H1 (cell line): ENCODE results near the gene FTL. TPM values are rescaled to one million over a fixed set of nuclear protein-coding genes. Genes with fewer than 3 reads are reported as not detected.
"Not testable (repeated sequence)": the region's sequence is repeated elsewhere in the genome, so short reads cannot be mapped to it uniquely, and the experiment has no call there.

Experiments
- CTCF ChIA-PET: fragments of 300-600 bp; sonication (Branson Sonifier 250); formaldehyde crosslinking; loops from one replicate; lab custom pipeline; 2021; ENCODE audit not compliant: partially characterized antibody; lab: Charles Lee
- POLR2A ChIA-PET: fragments of 300-600 bp; sonication (Branson Sonifier 250); formaldehyde crosslinking; loops from one replicate; lab custom pipeline; 2021; ENCODE audit warnings: inconsistent platforms; ENCODE audit not compliant: partially characterized antibody; lab: Charles Lee
- DNase-seq, 2 experiments: peaks; one replicate each; pipeline versions ENCODE4 v3.0.0 to v3.0.0-alpha.2; 2010 to 2022; ENCODE audit warnings: low spot score in 2 of 2, low read depth in 1 of 2, mixed read lengths in 1 of 2
- FAIRE-seq: peaks from 2 replicates; lab custom pipeline; 2011; peaks lifted over from hg19 to GRCh38; lab: Jason Lieb, UNC
- H2AFZ ChIP-seq: 2 replicates; pipeline ENCODE4 v1.8.1; 2012; ENCODE audit warnings: low read length, inconsistent platforms
- H2AK5ac ChIP-seq: 2 replicates; pipeline ENCODE4 v1.6.1; 2013; ENCODE audit warnings: low read depth, low read length
- H2BK120ac ChIP-seq: replicated peaks from 2 replicates; pipeline ENCODE3; 2013; ENCODE audit warnings: low read depth, low read length, inconsistent platforms
- H2BK12ac ChIP-seq: 2 replicates; pipeline ENCODE4 v1.6.1; 2013; ENCODE audit warnings: low read depth, low read length
- H2BK15ac ChIP-seq: 2 replicates; pipeline ENCODE4 v1.6.1; 2013; ENCODE audit warnings: low read length
- H2BK20ac ChIP-seq: 2 replicates; pipeline ENCODE4 v1.6.1; 2013; ENCODE audit warnings: low read length
- H2BK5ac ChIP-seq: 2 replicates; pipeline ENCODE4 v1.6.1; 2013; ENCODE audit warnings: low read depth, low read length
- H3K14ac ChIP-seq: 2 replicates; pipeline ENCODE4 v1.6.1; 2013; ENCODE audit warnings: inconsistent platforms; ENCODE audit not compliant: insufficient read length
- H3K18ac ChIP-seq: 2 replicates; pipeline ENCODE4 v1.6.1; 2013; ENCODE audit warnings: low read length; ENCODE audit errors: extremely low read depth
- H3K23ac ChIP-seq: 2 replicates; pipeline ENCODE4 v1.6.1; 2013; ENCODE audit warnings: inconsistent platforms; ENCODE audit not compliant: insufficient read length
- H3K23me2 ChIP-seq: 2 replicates; pipeline ENCODE4 v1.6.1; 2013; ENCODE audit warnings: low read depth, low read length
- H3K27ac ChIP-seq: 2 replicates; pipeline ENCODE4 v1.6.1; 2011; ENCODE audit warnings: low read depth, low read length, inconsistent platforms
- H3K27me3 ChIP-seq, 4 experiments: replicated peaks in 1 of 4; 1 replicate in 1 of 4; 2 replicates in 3 of 4; pipeline versions ENCODE4 v1.6.1 to v1.8.1; 2011 to 2013; ENCODE audit warnings: low read length in 3 of 4, mild to moderate bottlenecking in 3 of 4, inconsistent platforms in 2 of 4, mixed read lengths in 2 of 4, moderate library complexity in 1 of 4; ENCODE audit not compliant: control insufficient read depth in 3 of 4, insufficient read depth in 3 of 4; ENCODE audit errors: extremely low read depth in 1 of 4
- H3K36me3 ChIP-seq, 4 experiments: 2 replicates each; pipeline versions ENCODE4 v1.6.1 to v1.8.1; 2011 to 2013; ENCODE audit warnings: mild to moderate bottlenecking in 4 of 4, low read length in 3 of 4, moderate library complexity in 2 of 4, control low read depth in 1 of 4, inconsistent platforms in 1 of 4; ENCODE audit not compliant: insufficient read depth in 4 of 4, control insufficient read depth in 2 of 4
- H3K4ac ChIP-seq: replicated peaks from 2 replicates; pipeline ENCODE3; 2013; ENCODE audit warnings: low read length, low read depth, mixed read lengths, inconsistent platforms; ENCODE audit not compliant: insufficient read length
- H3K4me1 ChIP-seq, 4 experiments: replicated peaks in 1 of 4; 1 replicate in 1 of 4; 2 replicates in 3 of 4; pipeline versions ENCODE4 v1.6.1 to v1.8.1; 2011 to 2013; ENCODE audit warnings: low read length in 3 of 4, inconsistent platforms in 2 of 4, mixed read lengths in 1 of 4; ENCODE audit not compliant: insufficient read depth in 4 of 4, control insufficient read depth in 3 of 4
- H3K4me2 ChIP-seq, 2 experiments: 2 replicates each; pipeline versions ENCODE4 v1.6.1 to v1.8.1; 2011 to 2013; ENCODE audit warnings: low read depth in 2 of 2, low read length in 2 of 2, control low read depth in 1 of 2, inconsistent platforms in 1 of 2, mild to moderate bottlenecking in 1 of 2; ENCODE audit not compliant: insufficient read depth in 1 of 2
- H3K4me3 ChIP-seq, 4 experiments: fragments of 200-600, 300-600 bp in 1 of 4; sonication (generic), shearing (Covaris generic), sonication (Bioruptor Twin) in 1 of 4; 2 replicates each; pipeline versions ENCODE4 v1.5.1 to v1.8.1; 2011 to 2016; ENCODE audit warnings: low read length in 4 of 4, low read depth in 3 of 4, control low read depth in 2 of 4, inconsistent platforms in 2 of 4, mild to moderate bottlenecking in 2 of 4, mixed read lengths in 1 of 4, moderate library complexity in 1 of 4; ENCODE audit not compliant: insufficient read depth in 2 of 4; ENCODE audit errors: extremely low read depth in 1 of 4
- H3K56ac ChIP-seq: replicated peaks from 2 replicates; pipeline ENCODE3; 2013; ENCODE audit warnings: low read depth, mild to moderate bottlenecking, mixed read lengths, low read length, inconsistent platforms; ENCODE audit not compliant: insufficient read length
- H3K79me1 ChIP-seq: 2 replicates; pipeline ENCODE4 v1.6.1; 2013; ENCODE audit warnings: low read depth, low read length, control low read depth
- H3K79me2 ChIP-seq, 2 experiments: 2 replicates each; pipeline versions ENCODE4 v1.6.1 to v1.8.1; 2012 to 2013; ENCODE audit warnings: low read length in 2 of 2, mild to moderate bottlenecking in 2 of 2, inconsistent platforms in 1 of 2; ENCODE audit not compliant: insufficient read depth in 2 of 2, control insufficient read depth in 1 of 2
- H3K9ac ChIP-seq, 4 experiments: replicated peaks in 1 of 4; 1 replicate in 1 of 4; 2 replicates in 3 of 4; pipeline versions ENCODE4 v1.6.1 to v1.8.1; 2011 to 2013; ENCODE audit warnings: low read depth in 3 of 4, low read length in 3 of 4, control low read depth in 2 of 4, mild to moderate bottlenecking in 2 of 4, moderate library complexity in 2 of 4, inconsistent platforms in 1 of 4; ENCODE audit errors: extremely low read depth in 1 of 4
- H3K9me3 ChIP-seq, 2 experiments: 2 replicates each; pipeline versions ENCODE4 v1.6.1 to v1.8.1; 2012 to 2013; ENCODE audit warnings: mild to moderate bottlenecking in 2 of 2, moderate library complexity in 2 of 2, control low read depth in 1 of 2, inconsistent platforms in 1 of 2, low read depth in 1 of 2, low read length in 1 of 2, mixed read lengths in 1 of 2; ENCODE audit not compliant: insufficient read depth in 2 of 2
- H4K20me1 ChIP-seq, 2 experiments: replicated peaks in 1 of 2; 2 replicates each; pipeline versions ENCODE3 to v1.8.1; 2011 to 2013; ENCODE audit warnings: inconsistent platforms in 2 of 2, low read length in 2 of 2, mild to moderate bottlenecking in 1 of 2; ENCODE audit not compliant: insufficient read depth in 2 of 2, control insufficient read depth in 1 of 2
- H4K5ac ChIP-seq: 2 replicates; pipeline ENCODE4 v1.6.1; 2013; ENCODE audit warnings: low read length, low read depth, mixed read lengths, inconsistent platforms; ENCODE audit not compliant: insufficient read length
- H4K8ac ChIP-seq: 2 replicates; pipeline ENCODE4 v1.8.0; 2013; ENCODE audit warnings: mild to moderate bottlenecking, moderate library complexity, low read length, inconsistent platforms; ENCODE audit not compliant: insufficient read depth; ENCODE audit errors: extremely low read depth
- H4K91ac ChIP-seq: replicated peaks from 2 replicates; pipeline ENCODE3; 2013; ENCODE audit warnings: low read length, mixed read lengths, inconsistent platforms; ENCODE audit not compliant: insufficient read length
- JUN ChIP-seq: IDR thresholded peaks from 2 replicates; pipeline ENCODE4 v1.6.1; 2011; ENCODE audit warnings: low read depth, mild to moderate bottlenecking, improper control_type of control experiment, low read length
- NRF1 ChIP-seq: IDR thresholded peaks from 2 replicates; pipeline ENCODE4 v1.6.1; 2011; ENCODE audit warnings: mild to moderate bottlenecking, low read depth, low read length, improper control_type of control experiment
- PHF8 ChIP-seq: fragments of 200-600 bp; sonication (generic); conservative IDR thresholded peaks from 2 replicates; pipeline ENCODE4 v1.7.1; 2012; ENCODE audit warnings: low read depth, mild to moderate bottlenecking, inconsistent platforms, low read length, moderate library complexity
- POU5F1 ChIP-seq: IDR thresholded peaks from 2 replicates; pipeline ENCODE4 v1.6.1; 2011; ENCODE audit warnings: low read depth, mild to moderate bottlenecking, low read length, moderate library complexity
- RAD21 ChIP-seq, 2 experiments: IDR thresholded peaks in 1 of 2; conservative IDR thresholded peaks in 1 of 2; 2 replicates each; pipeline ENCODE4 v1.6.1; 2011; ENCODE audit warnings: low read depth in 2 of 2, low read length in 2 of 2, improper control_type of control experiment in 1 of 2, inconsistent platforms in 1 of 2, mild to moderate bottlenecking in 1 of 2, moderate library complexity in 1 of 2
- SIN3A ChIP-seq, 2 experiments: IDR thresholded peaks in 1 of 2; conservative IDR thresholded peaks in 1 of 2; 2 replicates each; pipeline ENCODE4 v1.6.1; 2011 to 2012; ENCODE audit warnings: low read length in 2 of 2, improper control_type of control experiment in 1 of 2, low read depth in 1 of 2, mild to moderate bottlenecking in 1 of 2
- SP1 ChIP-seq: IDR thresholded peaks from 2 replicates; pipeline ENCODE4 v1.6.1; 2011; ENCODE audit warnings: low read depth, low read length
- SP4 ChIP-seq: IDR thresholded peaks from 2 replicates; pipeline ENCODE4 v1.6.1; 2012; ENCODE audit warnings: low read length, inconsistent platforms
- WGBS, 2 experiments: shearing (Covaris generic) in 1 of 2; methylation state at CpG; one replicate each; pipeline versions ENCODE4 v1.1.6 to v1.1.7; 2013 to 2015; ENCODE audit warnings: low lambda C conversion rate in 2 of 2, mixed read lengths in 2 of 2, inconsistent platforms in 1 of 2, low coverage in 1 of 2, missing lambda C conversion rate in 1 of 2; ENCODE audit not compliant: insufficient replicate concordance in 2 of 2, insufficient coverage in 1 of 2, insufficient read length in 1 of 2; ENCODE audit errors: extremely low coverage in 1 of 2, missing lambda C conversion rate in 1 of 2; 5-methylcytosine and 5-hydroxymethylcytosine counted together
- polyA plus RNA-seq, 7 experiments: library from polyadenylated mRNA; depleted of rRNA in 3 of 7; stranded (reverse) in 5 of 7; unstranded in 2 of 7; fragments of >200 nt in 5 of 7; fragments of 200-250 nt in 2 of 7; gene quantifications; 1 replicate in 5 of 7; 2 replicates in 1 of 7; 4 replicates in 1 of 7; pipeline versions ENCODE4 v1.2.1 to v1.2.3, GENCODE V29; 2011 to 2013; ENCODE audit warnings: missing spikeins in 2 of 7, mixed read lengths in 2 of 7
- total RNA-seq: library from RNA; stranded (reverse); fragmentation: NEBNext Ultra II Directional; extraction: Animal tissue kit (Norgen Biotek cat#: 25700); gene quantifications from 2 replicates; pipeline ENCODE4 v1.2.1, GENCODE V29; 2021
- TF ChIP-seq, protein P1 (sequence below): IDR thresholded peaks from 2 replicates; pipeline ENCODE4 v1.6.1; 2011; ENCODE audit warnings: low read depth, mild to moderate bottlenecking, low read length; ENCODE audit not compliant: insufficient read depth

Gene FTL
- total and polyA plus RNA-seq, 2 of the 8 experiments (the other 6 are each of a cell fraction or from before 2014, with no cell fraction given): 1,751 to 2,427 TPM

- TF ChIP-seq SP1: no peak
- no peak for TF ChIP-seq SIN3A (conservative IDR thresholded peaks at IDR 0.05 in 1 of 2, IDR thresholded peaks at IDR 0.05 in 1 of 2; ENCODE audit: low read depth in 1 of 2, low read length in 2 of 2)
- TF ChIP-seq, protein P1, sequence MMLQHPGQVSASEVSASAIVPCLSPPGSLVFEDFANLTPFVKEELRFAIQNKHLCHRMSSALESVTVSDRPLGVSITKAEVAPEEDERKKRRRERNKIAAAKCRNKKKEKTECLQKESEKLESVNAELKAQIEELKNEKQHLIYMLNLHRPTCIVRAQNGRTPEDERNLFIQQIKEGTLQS: no peak
- TF ChIP-seq RAD21 (IDR thresholded peaks at IDR 0.05 in 1 of 2, conservative IDR thresholded peaks at IDR 0.05 in 1 of 2; ENCODE audit: low read depth in 2 of 2, low read length in 2 of 2): no peak
- TF ChIP-seq POU5F1: no peak
- no peak for TF ChIP-seq NRF1
- TF ChIP-seq PHF8: no peak
- no peak for TF ChIP-seq JUN
- no peak for TF ChIP-seq SP4
Observed at GRCh38 chr19:48925240-48925843, 39.8 kb upstream of the FTL start (continued).

DNA sequence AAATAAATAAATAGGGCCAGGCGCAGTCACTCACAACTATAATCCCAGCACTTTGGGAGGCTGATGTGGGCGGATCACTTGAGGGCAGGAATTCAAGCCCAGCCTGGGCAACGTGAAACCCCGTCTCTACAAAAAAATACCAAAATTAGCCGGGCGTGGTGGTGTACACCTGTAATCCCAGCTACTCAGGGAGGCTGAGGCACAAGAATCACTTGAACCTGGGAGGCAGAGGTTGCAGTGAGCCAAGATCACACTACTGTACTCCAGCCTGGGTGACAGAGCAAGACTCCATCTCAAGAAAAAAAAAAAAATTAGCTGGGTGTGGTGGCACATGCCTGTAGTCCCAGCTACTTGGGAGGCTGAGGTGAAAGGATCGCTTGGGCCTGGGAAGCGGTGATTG is 39.2 kb upstream of the FTL start:
- CTCF ChIA-PET: interaction anchor here (1.0 to 1.8 kb wide), 5 partner anchors 45 to 84 kb away, joined by 3 to 7 read pairs (median 3); partner anchors contain the start of genes GYS1 and RUVBL2
- not testable (repeated sequence) for H4K91ac ChIP-seq

More for the DNA sequence above, 39.2 kb upstream of the FTL start:
- H2BK12ac ChIP-seq, H4K5ac ChIP-seq, H3K27ac ChIP-seq, H3K4me3 ChIP-seq, H3K18ac ChIP-seq, H4K20me1 ChIP-seq, H2AK5ac ChIP-seq, H2BK20ac ChIP-seq, FAIRE-seq, H3K4me1 ChIP-seq, H2BK120ac ChIP-seq, DNase-seq, H3K9me3 ChIP-seq, H3K23ac ChIP-seq, H3K79me1 ChIP-seq, H3K79me2 ChIP-seq, H2AFZ ChIP-seq, H2BK5ac ChIP-seq, H3K14ac ChIP-seq, H2BK15ac ChIP-seq, H3K23me2 ChIP-seq, H3K9ac ChIP-seq, H3K4me2 ChIP-seq, H3K27me3 ChIP-seq, H4K8ac ChIP-seq, H3K56ac ChIP-seq, H3K4ac ChIP-seq: not testable (repeated sequence)
- POLR2A ChIA-PET: interaction anchor here (0.5 to 6.7 kb wide), 7 partner anchors 9 to 138 kb away, joined by 3 to 29 read pairs (median 5); partner anchors contain the start of genes FTL, GYS1 and RUVBL2
- peaks cover 0 to 15% (median 8%) of the 10 kb centered on the region in 4 experiments; a peak in 6 of 8 replicates for H3K36me3 ChIP-seq
- 88% methylated on average over 8 of the region's 8 CpGs; no CpG with 5 or more reads in 1 of the 2 experiments for WGBS, 2 experiments
